ENCODE results near the gene ZNF584.

Gene ZNF584

GRCh38 chr19:58466760-58467589, 58.5 kb downstream of the ZNF584 start, which contains the start of gene ZNF324:
TSS of gene ZNF324 (plus strand) at chr19:58467080. CDS start at chr19:58469186, 2,106 bp downstream.
- DNase-seq = peak; percentile 97
